ENCODE results near the gene CAPN15. TPM values are rescaled to one million over a fixed set of nuclear protein-coding genes. Genes with fewer than 3 reads are reported as not detected.

The CAPN15 gene
- total RNA-seq, 1 donor from 2014 or later, result 81.8 TPM

GRCh38 chr16:543301-544164 is 16.0 kb downstream of the CAPN15 start:
- no peak for DNase-seq (ENCODE audit: low read depth)

- no peak for DNase-seq (ENCODE audit: low read depth)
These were observed 17.0 kb downstream of the CAPN15 start for GRCh38 chr16:544517-544916.

GRCh38 chr16:546909-547770 is 19.6 kb downstream of the CAPN15 start:
- DNase-seq (ENCODE audit: low read depth), result no peak

GRCh38 chr16:548586-548985 is 21.1 kb downstream of the CAPN15 start:
- DNase-seq (ENCODE audit: low read depth), result no peak

- no peak for DNase-seq (ENCODE audit: low read depth)
These were observed 22.2 kb downstream of the CAPN15 start for GRCh38 chr16:549544-550263.

- no peak for DNase-seq (ENCODE audit: low read depth)
These were observed 23.7 kb downstream of the CAPN15 start for GRCh38 chr16:551210-551609.

- no peak for DNase-seq (ENCODE audit: low read depth)
These were observed 24.7 kb downstream of the CAPN15 start for GRCh38 chr16:552171-552570.

GRCh38 chr16:553601-554296 is 26.2 kb downstream of the CAPN15 start:
- DNase-seq (ENCODE audit: low read depth), result no peak

GRCh38 chr16:554297-554621 is 26.7 kb downstream of the CAPN15 start:
- DNase-seq (ENCODE audit: low read depth), result no peak

GRCh38 chr16:554640-555365 is 27.3 kb downstream of the CAPN15 start:
- DNase-seq (ENCODE audit: low read depth), result peak; percentile 84

GRCh38 chr16:555528-556473 is 28.3 kb downstream of the CAPN15 start:
- peak; percentile 70 for DNase-seq (ENCODE audit: low read depth)

GRCh38 chr16:556474-557173 is 29.1 kb downstream of the CAPN15 start:
- no peak for DNase-seq (ENCODE audit: low read depth)

GRCh38 chr16:557463-558297 is 30.2 kb downstream of the CAPN15 start:
- DNase-seq (ENCODE audit: low read depth), result no peak

GRCh38 chr16:558298-559020 is 30.9 kb downstream of the CAPN15 start:
- DNase-seq (ENCODE audit: low read depth), result peak; percentile 67

- no peak for DNase-seq (ENCODE audit: low read depth)
These were observed 31.5 kb downstream of the CAPN15 start for GRCh38 chr16:559021-559380.

- no peak for DNase-seq (ENCODE audit: low read depth)
These were observed 32.1 kb downstream of the CAPN15 start for GRCh38 chr16:559411-560203.

Data from myocyte (in vitro differentiated cells).